ENCODE results near the gene EFEMP2. TPM values are rescaled to one million over a fixed set of nuclear protein-coding genes. Genes with fewer than 3 reads are reported as not detected.

Gene EFEMP2
- total RNA-seq, 1 experiment from 2014 or later = 26.2 TPM

DNA sequence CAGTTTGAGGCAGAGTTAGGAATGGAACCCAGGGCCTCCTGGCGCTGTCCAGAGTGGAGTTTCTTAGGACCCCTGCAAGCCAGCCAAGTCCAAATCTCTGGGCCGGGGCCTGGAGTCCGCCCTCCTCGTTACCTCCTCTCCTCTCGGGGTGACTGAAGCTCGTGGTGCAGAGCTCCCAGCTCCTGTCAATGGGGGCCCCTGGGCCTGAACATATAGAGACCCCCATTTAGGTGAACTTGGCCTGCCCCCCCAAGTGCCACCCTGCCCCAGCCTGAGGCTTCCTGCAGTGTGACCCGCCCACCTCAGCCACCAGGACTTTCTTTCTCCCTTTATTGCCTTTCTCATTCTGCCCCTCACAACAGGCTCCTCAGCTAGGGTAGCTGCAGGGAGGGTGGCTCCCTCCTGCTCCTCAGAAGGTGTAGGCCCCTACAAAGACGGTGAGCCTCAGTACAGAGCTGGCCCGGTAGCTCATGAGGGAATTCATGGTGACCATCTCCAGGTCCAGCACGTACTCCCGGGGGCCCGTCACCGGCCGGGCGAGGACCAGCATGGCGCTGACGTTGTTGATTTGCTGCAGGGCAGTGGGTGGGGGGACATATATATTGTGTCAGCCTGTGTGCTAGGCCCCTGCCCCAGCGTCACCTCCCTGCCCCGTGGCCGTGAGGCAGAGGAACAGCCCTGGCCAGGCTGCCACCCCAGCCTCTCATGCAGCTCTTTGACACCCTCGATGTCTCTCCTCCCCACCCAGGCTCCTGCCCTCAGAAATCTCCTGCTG, 5.9 kb downstream of the EFEMP2 start:
- no peak overlapping the region for H2BK120ac ChIP-seq (ENCODE audit: low read depth, low read length, poor library complexity, severe bottlenecking)

More for the DNA sequence above, 5.9 kb downstream of the EFEMP2 start:
- no peak overlapping the region for H2BK12ac ChIP-seq (ENCODE audit: insufficient read length, low read depth, low read length)
- H3K9me3 Mint-ChIP-seq = no peaks in the 10 kb centered on the region
- H2AK5ac ChIP-seq (ENCODE audit: insufficient read length, low read length) = no peak overlapping the region
- H2AFZ ChIP-seq (ENCODE audit: low read length) = no peak overlapping the region
- no peaks in the 10 kb centered on the region for H3K23me2 ChIP-seq (ENCODE audit: insufficient read length, low read depth, low read length, poor library complexity, severe bottlenecking)
- TF ChIP-seq CTCF (conservative IDR thresholded peaks at IDR 0.05) = no peak
- H3K4me1 Mint-ChIP-seq = peaks cover 12 to 13% of the 10 kb centered on the region in 2 experiments
- no peaks in the 10 kb centered on the region for H3K79me1 ChIP-seq (ENCODE audit: insufficient read depth, low read depth, low read length, poor library complexity, severe bottlenecking)
- WGBS (ENCODE audit: extremely low coverage, insufficient read length, low lambda C conversion rate) = no CpG with 5 or more reads among the region's 21 CpGs
- no peaks in the 10 kb centered on the region for H3K9me3 ChIP-seq (ENCODE audit: control insufficient read depth, low read depth, low read length)
- H2BK15ac ChIP-seq (ENCODE audit: low read depth, low read length) = no peak overlapping the region
- H3K18ac ChIP-seq (ENCODE audit: insufficient read length, low read depth, low read length) = no peak overlapping the region
- H3T11ph ChIP-seq (ENCODE audit: low read length) = no peak overlapping the region
- no peak overlapping the region for H3K14ac ChIP-seq (ENCODE audit: insufficient read depth, low read length)
- H3K4ac ChIP-seq (ENCODE audit: low read depth, low read length) = no peak overlapping the region
- H3K23ac ChIP-seq (ENCODE audit: insufficient read length, low read depth, low read length) = no peak overlapping the region
- peak overlapping the region; percentile 44 to 75 (median 54); a peak in 2 of 7 replicates for H3K27ac Mint-ChIP-seq
- H3K27me3 Mint-ChIP-seq (ENCODE audit: low read depth) = peaks cover 5% of the 10 kb centered on the region
- no peak for DNase-seq
- no peak overlapping the region for H3K27ac ChIP-seq (ENCODE audit: insufficient read length, low read depth, low read length)
- no peak overlapping the region for H3K56ac ChIP-seq (ENCODE audit: insufficient read length, low read depth, low read length)
- peak overlapping the region; percentile 77 to 90; a peak in 3 of 5 replicates for H3K4me3 Mint-ChIP-seq
- no peak overlapping the region for H2BK20ac ChIP-seq (ENCODE audit: low read depth, low read length, poor library complexity, severe bottlenecking)
- H4K8ac ChIP-seq (replicated peaks; ENCODE audit: insufficient read length, low read depth, low read length) = no peak overlapping the region
- H3K4me2 ChIP-seq (ENCODE audit: insufficient read depth, insufficient read length, low read length) = no peak overlapping the region
- H3K36me3 Mint-ChIP-seq (ENCODE audit: insufficient read depth in 1 of 3, low read depth in 3 of 3) = peaks cover 19 to 38% (median 35%) of the 10 kb centered on the region in 3 experiments; a peak in 6 of 7 replicates
- H3K9ac ChIP-seq (ENCODE audit: extremely low read depth, insufficient read length, low read length) = no peak overlapping the region
- H3K27me3 ChIP-seq (ENCODE audit: insufficient read depth, low read length) = no peaks in the 10 kb centered on the region; the same call in 1 of the 2 replicates
- no peak overlapping the region for H4K91ac ChIP-seq (ENCODE audit: insufficient read length, low read depth, low read length)
- H4K5ac ChIP-seq (ENCODE audit: insufficient read length, low read depth, low read length) = no peak overlapping the region
- H4K20me1 ChIP-seq (ENCODE audit: control insufficient read depth, insufficient read depth, insufficient read length) = no peaks in the 10 kb centered on the region
- H3K79me2 ChIP-seq (ENCODE audit: insufficient read depth, low read length) = no peaks in the 10 kb centered on the region
- no peak overlapping the region for H2BK5ac ChIP-seq (ENCODE audit: insufficient read length, low read length)
- H3K4me1 ChIP-seq (ENCODE audit: insufficient read depth, low read length) = no peaks in the 10 kb centered on the region

Measured in H9 (cell line).